Measurements from ENCODE around the gene CLDN15. TPM values are rescaled to one million over a fixed set of nuclear protein-coding genes. Genes with fewer than 3 reads are reported as not detected.
"Not testable (repeated sequence)": the region's sequence is repeated elsewhere in the genome, so short reads cannot be mapped to it uniquely, and the experiment has no call there.

CLDN15 gene
- total RNA-seq, 2 experiments from 2014 or later: 14.2 to 15.8 TPM

DNA sequence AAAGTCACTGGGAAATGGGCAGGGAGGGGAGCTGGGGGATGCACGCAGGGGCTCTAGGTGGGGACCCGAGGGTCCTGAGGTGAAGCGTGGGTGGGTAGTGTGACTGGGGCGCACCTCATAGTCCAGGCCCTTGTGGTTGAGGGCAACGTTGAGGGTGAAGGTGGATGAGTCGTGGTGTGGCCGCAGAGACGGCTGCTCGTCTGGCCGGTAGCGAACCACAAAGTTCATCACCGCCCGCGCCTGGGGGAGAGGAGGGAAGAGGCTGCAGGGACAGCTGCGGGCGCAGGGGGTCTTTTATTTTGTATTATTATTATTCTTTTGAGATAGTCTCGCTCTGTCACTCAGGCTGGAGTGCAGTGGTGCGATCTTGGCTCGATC, 30.9 kb downstream of the CLDN15 start:
- no peaks in the 10 kb centered on the region for H3K4me1 Mint-ChIP-seq (ENCODE audit: low read depth)
- peaks cover 5% of the 10 kb centered on the region for H3K36me3 Mint-ChIP-seq (ENCODE audit: low read depth)
- ATAC-seq (no peak), DNase-seq (no peak)
- intact Hi-C loops (cut with micrococcal nuclease): no loop called here
- POLR2A ChIA-PET: interaction anchor here (1.8 kb wide), 1 partner anchor 11 kb away, joined by 4 read pairs; the partner anchor contains the start of genes PLOD3 and ZNHIT1
- no peak overlapping the region for H3K27ac Mint-ChIP-seq
- TF ChIP-seq, protein P1, sequence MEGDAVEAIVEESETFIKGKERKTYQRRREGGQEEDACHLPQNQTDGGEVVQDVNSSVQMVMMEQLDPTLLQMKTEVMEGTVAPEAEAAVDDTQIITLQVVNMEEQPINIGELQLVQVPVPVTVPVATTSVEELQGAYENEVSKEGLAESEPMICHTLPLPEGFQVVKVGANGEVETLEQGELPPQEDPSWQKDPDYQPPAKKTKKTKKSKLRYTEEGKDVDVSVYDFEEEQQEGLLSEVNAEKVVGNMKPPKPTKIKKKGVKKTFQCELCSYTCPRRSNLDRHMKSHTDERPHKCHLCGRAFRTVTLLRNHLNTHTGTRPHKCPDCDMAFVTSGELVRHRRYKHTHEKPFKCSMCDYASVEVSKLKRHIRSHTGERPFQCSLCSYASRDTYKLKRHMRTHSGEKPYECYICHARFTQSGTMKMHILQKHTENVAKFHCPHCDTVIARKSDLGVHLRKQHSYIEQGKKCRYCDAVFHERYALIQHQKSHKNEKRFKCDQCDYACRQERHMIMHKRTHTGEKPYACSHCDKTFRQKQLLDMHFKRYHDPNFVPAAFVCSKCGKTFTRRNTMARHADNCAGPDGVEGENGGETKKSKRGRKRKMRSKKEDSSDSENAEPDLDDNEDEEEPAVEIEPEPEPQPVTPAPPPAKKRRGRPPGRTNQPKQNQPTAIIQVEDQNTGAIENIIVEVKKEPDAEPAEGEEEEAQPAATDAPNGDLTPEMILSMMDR (IDR thresholded peaks at IDR 0.05): no peak
- no peak overlapping the region for H3K4me3 Mint-ChIP-seq
- CTCF ChIA-PET: no interaction called here
- peaks cover 10% of the 10 kb centered on the region for H3K27me3 Mint-ChIP-seq
- H3K9me3 Mint-ChIP-seq: no peaks in the 10 kb centered on the region

GRCh38 chr7:101205901-101206664, 31.5 kb downstream of the CLDN15 start:
- Mint-ChIP-seq H3K27me3 (peaks cover 15% of the 10 kb centered on the region), H3K4me3 (no peak overlapping the region), H3K36me3 (ENCODE audit: low read depth) (peaks cover 5% of the 10 kb centered on the region), H3K4me1 (ENCODE audit: low read depth) (no peaks in the 10 kb centered on the region), H3K9me3 (no peaks in the 10 kb centered on the region), H3K27ac (no peak overlapping the region)
- ChIA-PET CTCF (interaction anchor here (4.7 kb wide), 1 partner anchor 14 kb away, joined by 24 read pairs; no protein-coding TSS in a partner anchor), POLR2A (interaction anchor here (0.6 to 1.8 kb wide), 2 partner anchors 12 to 225 kb away, joined by 4 to 5 read pairs; partner anchors contain the start of genes PLOD3 and ZNHIT1)
- intact Hi-C loops (cut with micrococcal nuclease): no loop called here
- TF ChIP-seq, protein P1 (IDR thresholded peaks at IDR 0.05): no peak
- no peak for DNase-seq
- no peak for ATAC-seq

DNA sequence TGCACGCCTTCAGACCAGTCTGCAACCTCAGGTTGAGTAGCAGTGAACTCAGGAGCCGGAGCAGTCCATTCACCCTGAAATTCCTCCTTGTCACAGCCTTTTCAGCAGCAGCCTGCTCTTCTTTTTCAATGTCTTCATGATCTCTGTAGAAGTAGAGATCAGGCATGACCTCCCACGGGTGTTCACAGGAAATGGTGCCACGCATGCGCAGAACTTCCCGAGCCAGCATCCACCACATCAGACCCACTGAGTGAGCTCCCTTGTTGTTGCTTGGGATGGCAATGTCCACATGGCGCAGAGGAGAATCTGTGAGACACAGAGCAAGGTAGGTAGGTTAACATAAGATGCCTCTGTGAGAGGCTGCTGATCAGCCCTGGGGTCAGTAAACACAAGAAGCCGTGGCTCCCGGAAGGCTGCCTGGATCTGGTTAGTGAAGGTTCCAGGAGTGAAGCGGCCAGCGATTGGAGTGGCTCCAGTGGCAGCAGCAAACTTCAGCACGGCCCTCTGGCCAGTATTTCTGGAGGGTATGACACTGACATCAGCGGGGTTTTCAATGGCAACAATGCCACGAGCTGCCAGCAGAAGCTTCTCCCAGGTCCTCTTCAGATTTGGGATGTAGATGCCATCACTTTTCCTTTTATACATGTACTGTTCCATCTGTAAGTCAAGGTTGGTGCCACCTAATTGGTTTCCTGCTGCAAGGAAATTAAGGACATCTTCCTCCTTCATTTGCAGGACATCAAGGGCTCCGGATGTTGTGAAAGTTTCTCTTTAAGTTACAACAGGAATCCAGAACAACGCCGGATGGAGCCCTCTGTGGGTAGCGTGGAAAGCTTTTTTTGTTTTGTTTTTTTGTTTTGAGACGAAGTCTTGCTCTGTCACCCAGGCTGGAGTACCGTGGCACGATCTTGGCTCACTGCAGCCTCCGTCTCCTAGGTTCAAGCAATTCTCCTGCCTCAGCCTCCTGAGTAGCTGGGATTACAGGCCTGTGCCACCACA, 33.6 kb downstream of the CLDN15 start:
- POLR2A ChIA-PET; H3K9me3 Mint-ChIP-seq; ATAC-seq; H3K36me3 Mint-ChIP-seq (ENCODE audit: low read depth); intact Hi-C loops (cut with micrococcal nuclease); DNase-seq; H3K4me1 Mint-ChIP-seq (ENCODE audit: low read depth): not testable (repeated sequence)
- CTCF ChIA-PET: interaction anchor here (4.7 kb wide), 1 partner anchor 11 kb away, joined by 24 read pairs; no protein-coding TSS in a partner anchor
- Mint-ChIP-seq H3K4me3 (peak overlapping the region; percentile 22), H3K27ac (peak overlapping the region; percentile 47), H3K27me3 (peaks cover 27% of the 10 kb centered on the region)

DNA sequence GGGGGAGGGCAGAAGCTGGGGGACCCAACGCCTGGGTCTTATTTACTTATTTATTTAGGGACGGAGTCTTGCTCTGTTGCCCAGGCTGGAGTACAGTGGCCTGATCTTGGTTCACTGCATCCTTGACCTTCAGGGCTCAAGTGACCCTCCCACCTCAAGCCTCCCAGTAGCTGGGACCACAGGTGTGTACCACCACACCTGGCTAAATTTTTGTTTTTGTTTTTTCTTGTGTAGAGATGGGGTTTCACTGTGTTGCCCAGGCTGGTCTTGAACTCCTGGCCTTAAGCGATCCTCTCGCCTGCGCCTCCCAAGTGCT, 35.0 kb downstream of the CLDN15 start:
- TF ChIP-seq, protein P1 (IDR thresholded peaks at IDR 0.05): no peak
- Mint-ChIP-seq H3K27me3 (peaks cover 27% of the 10 kb centered on the region), H3K4me1 (ENCODE audit: low read depth) (peaks cover 2% of the 10 kb centered on the region), H3K36me3 (ENCODE audit: low read depth) (peaks cover 2% of the 10 kb centered on the region), H3K9me3 (no peaks in the 10 kb centered on the region), H3K27ac (no peak overlapping the region), H3K4me3 (no peak overlapping the region)
- no peak for DNase-seq
- no peak for ATAC-seq
- POLR2A ChIA-PET: interaction anchor here (0.8 kb wide), 1 partner anchor 15 kb away, joined by 3 read pairs; the partner anchor contains the start of gene PLOD3
- intact Hi-C loops (cut with micrococcal nuclease): no loop called here
- CTCF ChIA-PET: interaction anchor here (4.7 kb wide), 1 partner anchor 10 kb away, joined by 24 read pairs; no protein-coding TSS in a partner anchor
